A673 (cell line): Measurements from ENCODE around the gene PGLYRP1. TPM values are rescaled to one million over a fixed set of nuclear protein-coding genes. Genes with fewer than 3 reads are reported as not detected.

ENCODE experiments used
- BruUV-seq: library from RNA; stranded (reverse); fragments of 400-500 nt; replicated peaks from 2 replicates; lab custom pipeline; 2021; lab: Mats Ljungman, UMichigan
- CTCF ChIA-PET: fragments of 300-600 bp; sonication (Branson Sonifier 250); formaldehyde crosslinking; loops from one replicate; lab custom pipeline; 2022; ENCODE audit warnings: antibody characterized with exemption; lab: Charles Lee
- POLR2A ChIA-PET: fragments of 300-600 bp; sonication (Branson Sonifier 250); formaldehyde crosslinking; loops from one replicate; lab custom pipeline; 2022; ENCODE audit warnings: antibody characterized with exemption; ENCODE audit not compliant: low non-redundant PET; lab: Charles Lee
- DNase-seq: peaks from one replicate; pipeline ENCODE4 v3.0.0-alpha.2; 2015; ENCODE audit warnings: low spot score
- H3K27ac ChIP-seq: fragments of 200-600 bp; sonication (generic); 2 replicates; pipeline ENCODE4 v1.5.1; 2016; ENCODE audit warnings: mixed run types, low read depth, mild to moderate bottlenecking, mixed read lengths, antibody characterized with exemption, low read length; ENCODE audit not compliant: poor library complexity, severe bottlenecking
- H3K27me3 ChIP-seq: fragments of 200-600 bp; sonication (generic); replicated peaks from 2 replicates; pipeline ENCODE4 v1.6.1; 2017; ENCODE audit warnings: mixed run types, low read depth, mild to moderate bottlenecking, mixed read lengths, antibody characterized with exemption, low read length; ENCODE audit not compliant: insufficient read depth, poor library complexity
- H3K36me3 ChIP-seq: fragments of 200-600 bp; sonication (generic); 2 replicates; pipeline ENCODE4 v1.6.1; 2016; ENCODE audit warnings: mixed run types, mild to moderate bottlenecking, mixed read lengths, antibody characterized with exemption, low read length; ENCODE audit not compliant: insufficient read depth, poor library complexity, severe bottlenecking
- H3K4me1 ChIP-seq: fragments of 200-600 bp; sonication (generic); 2 replicates; pipeline ENCODE4 v1.6.1; 2017; ENCODE audit warnings: mixed run types, mild to moderate bottlenecking, mixed read lengths, antibody characterized with exemption, low read length; ENCODE audit not compliant: insufficient read depth, poor library complexity, severe bottlenecking
- H3K4me3 ChIP-seq: fragments of 200-600 bp; sonication (generic); 2 replicates; pipeline ENCODE4 v1.5.1; 2016; ENCODE audit warnings: low read depth, mixed run types, mild to moderate bottlenecking, mixed read lengths, low read length; ENCODE audit not compliant: poor library complexity, severe bottlenecking
- H3K9me3 ChIP-seq: fragments of 200-600 bp; sonication (generic); 2 replicates; pipeline ENCODE4 v1.6.1; 2016; ENCODE audit warnings: mixed run types, low read depth, mild to moderate bottlenecking, mixed read lengths, antibody characterized with exemption, low read length; ENCODE audit not compliant: poor library complexity, severe bottlenecking
- CTCF ChIP-seq: fragments of 300-800, 200-600 bp; sonication (generic); conservative IDR thresholded peaks from 2 replicates; pipeline ENCODE4 v1.5.1; 2017; ENCODE audit warnings: low read depth, mild to moderate bottlenecking, antibody characterized with exemption, low read length, moderate library complexity, mixed read lengths
- EZH2 ChIP-seq: fragments of 200-600 bp; sonication (generic); IDR thresholded peaks from 2 replicates; pipeline ENCODE4 v1.6.1; 2017; ENCODE audit warnings: borderline replicate concordance, low read depth, mild to moderate bottlenecking, mixed read lengths, antibody characterized with exemption, low read length; ENCODE audit not compliant: poor library complexity, severe bottlenecking
- intact Hi-C: fragments of 100-400 bp; cut with micrococcal nuclease; formaldehyde crosslinking; loops from one replicate; pipeline ENCODE4 v1.10.0; 2022; ENCODE audit not compliant: unreplicated experiment
- total RNA-seq: library from RNA; stranded (reverse); gene quantifications from 2 replicates; pipeline ENCODE4 v1.2.3, GENCODE V29; 2021

The PGLYRP1 gene
- total RNA-seq, 1 experiment from 2014 or later, result not detected

GRCh38 chr19:46009530-46010510 lies 13.0 kb downstream of the PGLYRP1 start:
- Histone ChIP-seq H3K9me3 (no peaks in the 10 kb centered on the region), H3K4me3 (no peak overlapping the region), H3K27ac (no peak overlapping the region), H3K4me1 (peaks cover 4% of the 10 kb centered on the region), H3K27me3 (peaks cover 5% of the 10 kb centered on the region), H3K36me3 (no peaks in the 10 kb centered on the region)
- ChIA-PET POLR2A (no interaction called here), CTCF (interaction anchor here (0.6 to 1.0 kb wide), 3 partner anchors 17 to 106 kb away, joined by 3 to 5 read pairs (median 4); no protein-coding TSS in a partner anchor)
- peak; percentile 83 for DNase-seq
- intact Hi-C loops, result no loop called here
- TF ChIP-seq EZH2 (no peak), CTCF (peak; percentile 89)
- BruUV-seq, result no TSS peak

- Histone ChIP-seq H3K9me3 (no peaks in the 10 kb centered on the region), H3K4me1 (no peaks in the 10 kb centered on the region), H3K4me3 (no peak overlapping the region), H3K27ac (no peak overlapping the region), H3K36me3 (no peaks in the 10 kb centered on the region), H3K27me3 (no peaks in the 10 kb centered on the region)
- CTCF ChIA-PET, result no interaction called here
- no peak for DNase-seq
- TF ChIP-seq EZH2 (no peak), CTCF (no peak)
- BruUV-seq, result no TSS peak
- intact Hi-C loops, result no loop called here
- POLR2A ChIA-PET, result no interaction called here
Measured at GRCh38 chr19:46006411-46006810, 16.4 kb downstream of the PGLYRP1 start.

GRCh38 chr19:46002678-46003275 lies 20.1 kb downstream of the PGLYRP1 start:
- Histone ChIP-seq H3K9me3 (no peaks in the 10 kb centered on the region), H3K4me1 (peaks cover 8% of the 10 kb centered on the region), H3K27me3 (no peaks in the 10 kb centered on the region), H3K27ac (no peak overlapping the region), H3K36me3 (no peaks in the 10 kb centered on the region), H3K4me3 (no peak overlapping the region)
- BruUV-seq, result no TSS peak
- no peak for DNase-seq
- ChIA-PET CTCF (no interaction called here), POLR2A (no interaction called here)
- intact Hi-C loops, result no loop called here
- TF ChIP-seq CTCF (no peak), EZH2 (no peak)
